ENCODE results near the gene IL25.
"Not testable (repeated sequence)": the region's sequence is repeated elsewhere in the genome, so short reads cannot be mapped to it uniquely, and the experiment has no call there.

Gene IL25

GRCh38 chr14:23411563-23412525 lies 39.2 kb downstream of the IL25 start:
- no peak for DNase-seq (ENCODE audit: low spot score)

GRCh38 chr14:23413681-23414080 lies 41.1 kb downstream of the IL25 start:
- DNase-seq (ENCODE audit: low spot score), result no peak

- no peak for DNase-seq (ENCODE audit: low spot score)
Measured at GRCh38 chr14:23414254-23414653, 41.6 kb downstream of the IL25 start.

- no peak for DNase-seq (ENCODE audit: low spot score)
Measured at GRCh38 chr14:23414906-23415820, 42.6 kb downstream of the IL25 start.

GRCh38 chr14:23415821-23416778 lies 43.5 kb downstream of the IL25 start:
- DNase-seq (ENCODE audit: low spot score), result no peak

- no peak for DNase-seq (ENCODE audit: low spot score)
Measured at GRCh38 chr14:23416801-23417200, 44.2 kb downstream of the IL25 start.

- not testable (repeated sequence) for DNase-seq (ENCODE audit: low spot score)
Measured at GRCh38 chr14:23417269-23417668, 44.7 kb downstream of the IL25 start.

GRCh38 chr14:23418021-23418420 lies 45.4 kb downstream of the IL25 start:
- no peak for DNase-seq (ENCODE audit: low spot score)

GRCh38 chr14:23419646-23420045 lies 47.0 kb downstream of the IL25 start:
- DNase-seq (ENCODE audit: low spot score), result not testable (repeated sequence)

- no peak for DNase-seq (ENCODE audit: low spot score)
Measured at GRCh38 chr14:23421594-23421993, 49.0 kb downstream of the IL25 start.

GRCh38 chr14:23423657-23424056 lies 51.0 kb downstream of the IL25 start:
- no peak for DNase-seq (ENCODE audit: low spot score)

GRCh38 chr14:23425169-23425568 lies 52.6 kb downstream of the IL25 start:
- DNase-seq (ENCODE audit: low spot score), result no peak

GRCh38 chr14:23425798-23426197 lies 53.2 kb downstream of the IL25 start:
- not testable (repeated sequence) for DNase-seq (ENCODE audit: low spot score)
